Osteocyte (in vitro differentiated cells): Measurements from ENCODE around the gene SAMD13. TPM values are rescaled to one million over a fixed set of nuclear protein-coding genes. Genes with fewer than 3 reads are reported as not detected.

Experiments
- DNase-seq: peaks from one replicate; pipeline ENCODE4 v3.0.0; 2021; ENCODE audit warnings: mixed read lengths; ENCODE audit not compliant: unreplicated experiment; ENCODE audit errors: extremely low spot score
- H3K27ac Mint-ChIP-seq: one replicate; pipeline ENCODE4 v1.8.0; 2021; ENCODE audit warnings: mild to moderate bottlenecking, mixed read lengths; ENCODE audit not compliant: unreplicated experiment
- H3K27me3 Mint-ChIP-seq: one replicate; pipeline ENCODE4 v1.8.0; 2021; ENCODE audit warnings: mixed read lengths; ENCODE audit not compliant: unreplicated experiment
- H3K36me3 Mint-ChIP-seq: one replicate; pipeline ENCODE4 v1.8.0; 2021; ENCODE audit warnings: mixed read lengths; ENCODE audit not compliant: unreplicated experiment
- H3K4me1 Mint-ChIP-seq: one replicate; pipeline ENCODE4 v1.8.0; 2021; ENCODE audit warnings: mixed read lengths; ENCODE audit not compliant: unreplicated experiment
- H3K4me3 Mint-ChIP-seq: one replicate; pipeline ENCODE4 v1.8.0; 2021; ENCODE audit warnings: mild to moderate bottlenecking, moderate library complexity, mixed read lengths; ENCODE audit not compliant: unreplicated experiment
- H3K9me3 Mint-ChIP-seq: one replicate; pipeline ENCODE4 v1.8.0; 2021; ENCODE audit warnings: mixed read lengths; ENCODE audit not compliant: unreplicated experiment
- CTCF ChIP-seq: fragments of 200-600 bp; sonication (generic); IDR thresholded peaks from 2 replicates; pipeline ENCODE4 v1.5.0; 2021; ENCODE audit warnings: antibody characterized with exemption, mild to moderate bottlenecking, moderate library complexity
- total RNA-seq: library from RNA; stranded (reverse); gene quantifications from 2 replicates; pipeline ENCODE4 v1.2.1, GENCODE V29; 2021

The SAMD13 gene
- total RNA-seq, 1 donor from 2014 or later: 0.99 TPM

- Mint-ChIP-seq H3K4me1 (peaks cover 7% of the 10 kb centered on the region), H3K27ac (no peak overlapping the region), H3K9me3 (peaks cover 25% of the 10 kb centered on the region), H3K4me3 (no peak overlapping the region), H3K36me3 (peaks cover 5% of the 10 kb centered on the region), H3K27me3 (no peaks in the 10 kb centered on the region)
- TF ChIP-seq CTCF: no peak
- DNase-seq: no peak
Measured at GRCh38 chr1:84291882-84292655, 9.4 kb upstream of the SAMD13 start.

- Mint-ChIP-seq H3K27me3 (no peaks in the 10 kb centered on the region), H3K4me3 (no peak overlapping the region), H3K36me3 (peaks cover 2% of the 10 kb centered on the region), H3K4me1 (peaks cover 11% of the 10 kb centered on the region), H3K9me3 (peaks cover 18% of the 10 kb centered on the region), H3K27ac (no peak overlapping the region)
- no peak for TF ChIP-seq CTCF
- DNase-seq: no peak
Measured at GRCh38 chr1:84293766-84294165, 7.7 kb upstream of the SAMD13 start.

- DNase-seq: no peak
- peaks cover 14% of the 10 kb centered on the region for H3K9me3 Mint-ChIP-seq
- no peak for TF ChIP-seq CTCF
- H3K4me3 Mint-ChIP-seq: no peak overlapping the region
- no peak overlapping the region for H3K27ac Mint-ChIP-seq
- peaks cover 2% of the 10 kb centered on the region for H3K36me3 Mint-ChIP-seq
- H3K27me3 Mint-ChIP-seq: no peaks in the 10 kb centered on the region
- H3K4me1 Mint-ChIP-seq: peaks cover 17% of the 10 kb centered on the region
Measured at GRCh38 chr1:84294751-84295150, 6.8 kb upstream of the SAMD13 start.

- Mint-ChIP-seq H3K4me1 (peaks cover 25% of the 10 kb centered on the region), H3K27ac (no peak overlapping the region), H3K4me3 (peak overlapping the region; percentile 91)
Measured at GRCh38 chr1:84297546-84298244, 3.8 kb upstream of the SAMD13 start.

More at GRCh38 chr1:84297546-84298244, 3.8 kb upstream of the SAMD13 start:
- Mint-ChIP-seq H3K9me3 (peaks cover 14% of the 10 kb centered on the region), H3K36me3 (peaks cover 2% of the 10 kb centered on the region), H3K27me3 (no peaks in the 10 kb centered on the region)
- no peak for TF ChIP-seq CTCF
- DNase-seq: no peak
